HG03442 (cell line): ENCODE measurements around the gene CD47.

Source experiments
- ATAC-seq: cut with Tn5 transposase; IDR thresholded peaks from one replicate; pipeline ENCODE4 v1.9.1; 2021; ENCODE audit warnings: mild to moderate bottlenecking, moderate library complexity; ENCODE audit not compliant: unreplicated experiment

Gene CD47

DNA sequence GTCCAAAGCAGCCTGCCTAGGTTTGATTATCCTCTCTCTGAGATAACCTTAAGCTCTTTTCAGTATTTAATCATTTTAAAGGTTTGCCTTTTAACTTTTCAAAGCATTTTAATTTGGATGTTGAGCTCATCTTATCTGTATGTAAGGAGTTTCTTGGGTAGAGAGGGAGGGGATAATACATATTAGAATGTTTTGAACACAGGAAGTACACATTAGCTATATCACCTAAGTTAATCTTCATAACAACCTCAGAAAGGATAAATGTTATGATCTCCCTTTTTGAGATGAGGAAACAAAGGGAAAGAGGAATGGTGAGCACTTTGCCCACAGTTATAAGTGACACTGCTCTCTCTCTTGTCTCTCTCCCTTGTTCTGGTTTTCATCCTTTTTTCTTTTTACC is 2.2 kb upstream of the CD47 start:
- ATAC-seq: no peak

DNA sequence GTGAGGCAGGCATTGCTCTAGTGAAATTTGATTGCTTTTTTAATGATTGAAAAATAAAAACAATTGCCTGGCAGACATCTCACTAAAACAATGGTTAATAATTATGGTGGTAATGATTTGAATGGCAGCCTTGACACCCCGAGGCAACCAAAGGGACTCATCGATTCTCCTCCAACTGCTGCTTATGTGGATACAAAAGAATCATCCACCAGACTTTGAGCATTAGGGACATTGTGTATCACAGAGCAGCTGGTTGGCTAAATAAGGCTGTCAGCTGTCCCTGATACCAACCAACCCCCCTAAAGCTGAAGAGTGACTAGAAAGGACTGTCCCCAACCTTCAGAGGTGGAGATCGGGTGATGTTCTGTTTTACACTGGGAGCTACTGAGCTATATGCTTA is 1.7 kb upstream of the CD47 start:
- ATAC-seq: no peak

DNA sequence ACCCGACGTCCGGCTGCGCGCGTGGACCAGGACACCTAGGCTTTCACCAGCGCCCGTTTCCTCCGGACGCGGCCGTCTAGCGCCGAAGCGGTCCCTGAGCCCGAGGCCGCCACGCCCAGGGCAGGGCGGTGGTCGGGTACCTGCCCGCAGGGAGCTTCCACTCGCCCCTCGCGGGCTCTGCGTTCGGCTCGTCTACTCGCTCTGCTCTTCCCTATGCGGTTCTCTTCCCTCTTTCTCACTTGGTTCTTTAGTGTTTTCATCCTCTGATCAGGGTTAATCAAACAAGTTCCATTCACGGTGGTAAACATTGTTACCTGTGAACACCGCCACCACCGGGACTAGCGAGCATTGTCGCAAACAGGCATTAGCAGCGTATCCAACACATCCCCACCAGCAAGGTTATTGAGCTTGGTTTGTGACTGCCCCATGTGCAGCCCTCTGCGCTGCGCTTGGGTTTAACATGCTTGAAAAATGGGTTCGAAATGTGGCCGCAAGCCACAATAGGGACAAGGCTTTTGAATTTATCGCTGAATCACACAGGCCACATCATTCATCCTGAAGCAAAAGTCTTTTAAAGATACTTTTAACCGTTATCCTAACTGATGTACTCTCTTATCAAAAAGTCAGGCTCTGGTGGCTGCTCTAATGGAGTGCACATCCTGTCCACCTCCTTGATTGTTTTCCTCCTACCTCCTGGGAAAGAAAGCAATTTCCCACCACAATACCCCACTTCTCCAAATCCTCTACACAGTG is 843 bp upstream of the CD47 start:
- ATAC-seq: peak; percentile 5

DNA sequence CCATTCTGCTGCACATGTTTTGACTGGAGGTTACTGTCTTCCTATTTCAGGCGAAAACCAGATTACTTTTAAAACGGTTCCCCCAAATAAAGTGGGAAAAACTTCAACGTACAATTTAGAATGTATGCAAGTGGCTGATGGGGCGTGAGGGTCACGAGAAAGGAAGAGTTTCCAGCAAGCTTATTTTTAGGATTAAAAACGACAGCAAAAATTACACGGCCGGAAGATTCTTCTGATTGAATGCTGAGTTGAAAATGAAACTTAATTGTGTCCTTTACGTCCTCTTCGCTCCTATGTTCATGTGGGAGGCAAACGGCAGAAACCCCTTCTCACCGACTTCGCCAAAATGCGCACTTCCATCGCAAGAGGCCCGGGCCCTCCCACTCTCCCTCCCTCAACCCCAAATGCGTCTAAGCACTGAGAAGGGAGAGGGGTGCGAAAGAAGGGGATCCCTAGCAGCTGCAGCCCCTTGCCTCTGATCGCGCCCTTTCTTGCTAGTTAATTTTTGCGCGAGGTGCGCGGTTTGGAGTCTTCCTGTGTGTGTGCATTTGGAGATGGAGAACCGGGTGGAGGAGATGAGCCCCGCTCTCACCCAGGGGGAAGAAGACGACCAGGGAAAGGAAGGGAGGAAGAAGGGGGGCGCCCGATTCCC is 656 bp downstream of the CD47 start:
- ATAC-seq: peak; percentile 3

DNA sequence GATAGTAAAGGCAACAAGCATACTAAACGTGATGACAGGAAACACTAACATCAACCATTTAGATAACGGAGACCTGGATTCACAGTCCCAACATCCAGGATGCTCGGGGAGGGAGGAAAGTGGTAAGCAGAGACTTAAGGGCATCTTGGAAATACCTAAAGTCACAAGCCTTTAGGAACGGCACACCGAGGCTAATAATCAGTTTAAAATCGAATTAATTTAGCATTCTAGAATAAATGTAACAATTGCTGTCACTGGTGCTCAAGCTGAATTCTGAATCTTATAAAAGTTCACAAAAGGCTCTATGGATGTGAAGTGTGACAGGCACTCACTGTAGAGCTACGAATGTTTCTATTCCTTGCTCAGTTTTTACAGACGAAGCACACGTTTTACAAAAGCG is 1.3 kb downstream of the CD47 start:
- ATAC-seq: no peak

DNA sequence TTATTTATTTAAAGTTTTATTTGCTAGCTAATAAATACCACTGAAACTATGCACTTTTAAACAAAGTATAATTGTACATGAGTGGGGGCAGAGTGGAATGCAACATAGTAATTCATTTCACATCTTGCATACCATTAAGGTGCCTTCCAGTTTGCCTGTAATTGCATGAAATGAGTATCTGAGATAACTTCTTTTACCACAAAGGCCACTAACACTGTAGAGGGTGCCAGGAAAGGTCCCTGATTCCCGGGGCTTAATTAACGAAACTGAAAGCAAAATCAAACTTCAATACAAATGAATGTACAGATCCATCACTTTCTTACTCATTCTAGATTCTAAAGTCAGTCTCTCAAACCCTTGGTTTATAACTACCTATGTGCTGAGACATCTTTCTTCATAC is 2.1 kb downstream of the CD47 start:
- peak; percentile 38 for ATAC-seq

DNA sequence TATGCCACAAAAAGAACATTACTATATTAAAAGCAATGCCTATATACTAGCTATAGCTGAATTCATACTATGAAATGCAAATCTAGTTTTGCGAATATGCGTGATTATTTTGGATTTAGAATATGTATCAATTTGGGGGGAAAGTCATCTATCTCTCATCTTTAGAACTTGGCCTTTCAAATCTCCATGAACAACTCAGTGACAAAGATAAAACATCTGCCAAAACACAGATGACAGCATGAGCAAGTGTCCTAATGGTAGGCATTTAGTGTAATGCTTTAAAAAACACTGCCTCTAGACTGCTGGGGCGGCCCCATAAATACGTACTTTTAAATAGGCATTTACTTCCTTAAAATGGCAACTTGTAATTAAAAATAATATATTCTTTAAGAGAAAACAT is 2.7 kb downstream of the CD47 start:
- no peak for ATAC-seq

DNA sequence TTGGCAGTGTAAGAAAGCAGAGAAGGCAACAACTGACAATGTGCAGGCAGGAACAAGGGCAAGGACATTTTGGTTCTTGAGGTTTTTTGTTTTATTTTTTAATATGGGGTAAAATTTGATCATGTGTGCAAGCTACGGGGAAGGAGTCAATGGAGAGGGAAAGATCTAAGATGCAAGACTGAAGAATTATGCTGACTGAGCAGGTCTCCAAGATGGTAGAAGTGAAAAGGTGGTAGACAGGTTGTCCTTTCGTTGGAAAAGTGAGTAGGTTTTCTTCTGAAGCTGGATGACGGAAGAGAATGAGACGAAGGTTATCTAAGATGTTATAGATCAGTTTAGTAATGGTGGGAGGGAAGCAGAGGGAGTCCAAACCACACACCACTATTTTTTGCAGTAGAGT is 4.2 kb downstream of the CD47 start:
- ATAC-seq: no peak

DNA sequence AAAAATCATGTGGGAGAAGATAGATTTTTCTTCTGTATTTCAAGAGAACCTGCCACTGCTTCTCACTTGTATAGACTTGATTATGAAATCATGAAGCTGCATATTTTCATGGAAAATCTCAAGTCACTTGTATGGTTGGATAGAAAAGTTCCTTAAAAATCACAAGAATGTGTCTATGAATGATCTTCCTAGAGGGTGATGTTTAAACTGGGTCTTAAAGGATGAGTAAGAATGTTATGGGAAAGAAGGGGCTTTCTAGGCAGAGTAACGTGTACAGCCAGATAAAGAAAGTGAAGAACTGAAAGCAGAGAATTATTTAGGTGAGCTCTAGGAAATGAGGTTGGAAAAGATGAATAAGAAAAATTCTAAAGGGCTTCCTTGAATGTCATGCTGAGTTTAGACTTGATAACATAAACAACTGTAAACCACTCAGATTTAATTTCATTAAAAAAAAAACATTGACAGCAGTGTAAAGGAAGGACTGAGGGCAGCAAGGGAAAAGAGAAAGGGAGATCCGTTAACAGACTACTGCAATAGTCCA is 5.0 kb downstream of the CD47 start:
- no peak for ATAC-seq

DNA sequence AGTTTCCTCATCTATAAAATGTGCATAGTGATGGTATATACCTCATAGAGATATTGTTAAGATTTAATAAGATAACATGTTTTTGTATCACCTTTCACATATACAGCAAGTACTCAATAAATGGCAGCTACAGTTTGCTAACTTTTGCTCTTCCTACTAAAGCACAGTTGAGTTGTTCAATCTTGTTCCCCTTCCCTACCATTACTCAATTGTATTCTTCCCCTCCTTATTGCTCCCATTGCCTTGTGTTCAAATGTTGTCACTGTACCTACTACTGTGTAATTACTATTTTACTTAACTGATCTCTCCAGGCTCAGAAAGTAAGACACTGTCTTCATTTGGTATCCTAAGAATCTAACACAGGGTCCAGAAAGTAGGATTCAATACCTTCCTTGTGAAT is 5.5 kb downstream of the CD47 start:
- no peak for ATAC-seq

DNA sequence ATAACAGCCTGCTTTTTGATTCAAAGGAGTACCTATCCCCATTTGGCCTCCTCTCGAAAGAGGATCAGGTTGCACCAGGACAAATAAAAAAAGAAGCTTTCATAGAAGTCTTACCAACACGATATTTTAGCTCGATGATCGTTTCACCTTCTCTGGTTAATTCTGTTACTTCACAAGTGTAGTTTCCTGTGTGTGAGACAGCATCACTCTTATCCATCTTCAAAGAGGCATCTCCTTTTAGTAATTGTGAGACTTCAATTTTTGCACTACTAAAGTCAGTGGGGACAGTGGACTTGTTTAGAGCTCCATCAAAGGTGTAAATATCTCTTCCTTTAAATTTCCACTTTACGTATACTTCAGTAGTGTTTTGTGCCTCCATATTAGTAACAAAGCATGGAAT is 11.0 kb downstream of the CD47 start:
- ATAC-seq: no peak

DNA sequence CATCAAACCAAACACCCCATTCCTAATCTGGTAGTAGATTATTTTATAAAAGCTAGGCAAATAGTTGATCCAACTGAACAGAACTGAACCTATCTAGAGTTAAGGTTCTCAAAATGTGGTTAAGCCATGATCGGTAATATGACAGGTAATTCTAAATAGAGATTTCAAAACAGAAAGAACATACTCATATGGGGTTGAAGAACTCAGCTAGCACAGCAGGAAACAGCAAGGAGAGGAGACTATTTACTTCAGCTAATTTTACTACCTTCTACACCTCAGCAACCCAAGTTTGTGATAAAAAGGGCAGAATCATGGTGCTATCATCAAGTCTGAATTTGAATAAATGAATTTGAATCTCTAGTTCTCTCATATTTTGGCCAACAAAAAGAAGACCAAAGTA is 11.8 kb downstream of the CD47 start:
- ATAC-seq: no peak

DNA sequence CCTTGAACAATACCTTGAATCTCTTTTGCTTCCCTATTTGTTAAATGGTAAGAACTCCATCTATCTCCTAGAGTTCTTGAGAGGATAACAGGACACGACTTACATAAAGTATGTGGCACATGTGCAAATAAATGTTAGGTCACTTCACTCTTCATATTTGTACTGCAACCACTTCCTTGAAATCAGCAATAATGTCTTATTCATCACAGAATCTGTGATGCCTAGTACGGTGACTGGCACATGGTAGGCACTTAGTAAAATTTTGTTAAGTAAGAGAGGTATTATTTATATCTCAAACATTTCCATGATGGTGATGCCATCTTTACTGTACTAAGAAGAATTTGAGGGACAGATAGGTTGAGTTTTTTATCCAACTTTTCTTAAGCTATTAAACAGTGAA is 14.3 kb downstream of the CD47 start:
- no peak for ATAC-seq

DNA sequence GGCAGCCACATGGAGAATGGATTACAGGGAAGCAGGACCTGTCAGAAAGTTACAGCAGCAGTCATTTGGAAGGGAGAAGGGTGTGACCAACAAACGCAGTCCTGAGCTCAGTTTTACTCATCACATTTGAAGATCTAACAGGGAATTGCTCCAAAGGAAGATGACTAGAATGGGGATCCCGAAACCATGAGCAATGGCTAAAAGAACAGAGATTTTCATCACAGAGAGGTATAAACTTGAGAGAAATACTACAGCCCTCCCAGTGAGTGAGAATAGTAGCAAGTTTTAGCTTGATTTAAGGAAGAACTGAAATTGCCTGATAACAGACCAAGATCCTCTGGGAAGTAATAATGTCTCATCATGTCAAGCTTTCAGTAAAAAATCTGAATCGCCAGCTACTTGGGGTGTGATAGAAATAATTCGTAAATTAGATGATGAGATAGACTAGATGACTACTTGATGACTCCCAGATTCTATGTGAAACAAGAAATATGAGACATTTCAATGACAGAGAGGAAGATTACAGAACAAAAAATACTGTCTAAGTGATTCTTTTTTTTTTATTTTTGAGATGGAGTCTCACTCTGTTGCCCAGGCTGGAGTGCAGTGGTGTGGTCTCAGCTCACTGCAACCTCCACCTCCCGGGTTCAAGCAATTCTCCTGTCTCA is 16.9 kb downstream of the CD47 start:
- ATAC-seq: no peak

DNA sequence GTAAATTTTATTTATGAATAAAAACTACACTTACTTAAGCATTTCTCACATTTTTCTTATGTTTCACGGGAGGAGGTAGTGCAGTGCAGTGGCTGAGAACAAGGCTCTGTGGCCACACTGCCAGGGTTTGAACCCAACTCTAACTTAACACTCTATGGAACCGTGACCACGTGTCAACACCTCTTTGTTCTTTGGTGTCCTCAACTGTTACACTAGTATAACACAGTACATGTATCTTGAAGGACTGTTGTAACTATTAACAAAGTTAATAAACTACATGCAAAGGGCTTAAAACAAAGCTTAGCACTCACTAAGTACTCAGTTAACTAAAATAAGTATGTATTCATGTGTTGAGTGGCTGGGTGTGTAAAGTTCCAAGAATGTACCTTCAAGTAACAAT is 19.5 kb downstream of the CD47 start:
- ATAC-seq: no peak

DNA sequence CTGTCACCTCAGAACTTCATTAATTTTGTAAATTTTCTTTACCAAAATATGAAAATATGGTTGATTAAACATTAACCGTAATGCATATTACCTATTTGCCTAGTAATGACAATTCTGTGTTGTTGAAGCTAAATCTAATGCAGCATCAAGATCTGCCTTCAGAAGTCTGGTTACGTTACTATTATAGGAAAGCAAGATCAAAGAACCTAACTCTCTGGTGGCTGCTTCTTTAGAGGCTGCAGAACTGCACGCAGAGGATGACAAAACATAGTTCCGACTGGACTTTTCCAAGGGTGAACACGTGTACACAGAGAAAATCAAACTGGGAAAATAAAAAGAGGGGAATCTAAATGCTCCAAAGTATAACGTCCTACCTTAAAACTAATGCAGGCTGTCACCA is 20.5 kb downstream of the CD47 start:
- no peak for ATAC-seq

DNA sequence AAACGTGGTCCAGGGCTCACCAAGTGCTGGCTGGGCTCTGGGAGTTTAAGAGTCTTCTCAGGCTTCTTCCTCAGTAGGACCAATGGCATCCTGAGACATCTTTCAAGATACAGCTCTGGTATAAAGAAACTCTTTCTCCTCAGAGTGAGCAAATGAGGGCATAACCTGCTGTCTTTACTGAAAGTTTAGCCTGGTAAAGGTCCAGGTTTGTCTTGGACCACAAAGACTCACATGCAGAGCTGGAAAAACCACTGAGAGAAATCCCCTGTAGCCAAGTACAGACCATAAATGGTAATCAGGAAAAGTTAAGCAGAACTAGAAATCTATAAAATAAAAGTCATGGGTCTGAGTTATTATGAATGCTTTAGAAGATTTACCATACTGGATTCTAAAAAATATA is 23.1 kb downstream of the CD47 start:
- no peak for ATAC-seq

DNA sequence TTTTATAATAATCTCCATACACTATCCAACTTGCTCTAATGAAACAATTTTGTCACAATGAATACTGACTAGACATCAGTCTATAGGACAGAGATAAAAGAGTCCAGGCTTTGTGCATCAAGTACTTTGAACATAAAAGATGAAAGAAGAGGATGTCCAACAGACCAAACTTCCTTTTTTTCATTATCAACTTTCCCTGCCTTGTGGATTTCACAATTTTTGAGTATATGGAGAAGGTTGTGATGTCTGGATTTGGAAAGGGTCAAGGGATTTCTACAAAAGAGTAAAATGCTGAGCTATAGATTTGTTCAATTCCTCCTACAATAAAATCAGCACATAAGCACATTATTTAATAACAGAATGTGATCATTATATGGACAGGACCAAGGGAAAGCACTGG is 25.7 kb downstream of the CD47 start:
- no peak for ATAC-seq

DNA sequence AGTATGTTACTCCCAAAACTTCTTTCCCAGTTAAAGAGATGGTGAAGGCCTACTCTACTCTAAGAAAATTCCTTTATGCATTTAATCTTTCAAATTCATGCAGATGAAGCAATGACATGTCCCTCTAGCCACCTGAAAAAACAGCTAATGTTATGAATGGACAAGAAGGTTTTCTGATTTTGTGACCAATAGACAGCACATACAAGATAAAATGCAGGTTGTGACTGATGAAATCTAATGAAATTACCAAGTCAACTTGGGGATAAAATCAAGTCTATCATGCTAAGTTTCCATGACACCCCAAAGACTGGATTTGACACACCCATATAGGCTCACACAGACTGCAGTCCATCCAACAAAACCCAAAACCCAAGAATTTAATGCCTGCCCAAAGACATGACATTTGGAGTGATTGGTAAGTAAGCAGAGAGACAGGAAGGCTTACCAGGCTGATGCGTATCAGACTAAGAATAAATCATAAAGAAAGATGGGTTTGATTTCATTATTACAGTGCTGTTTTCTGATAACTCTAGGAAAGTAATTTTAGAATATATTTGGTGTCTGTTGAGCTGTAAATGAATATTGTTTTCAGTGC is 26.4 kb downstream of the CD47 start:
- no peak for ATAC-seq

DNA sequence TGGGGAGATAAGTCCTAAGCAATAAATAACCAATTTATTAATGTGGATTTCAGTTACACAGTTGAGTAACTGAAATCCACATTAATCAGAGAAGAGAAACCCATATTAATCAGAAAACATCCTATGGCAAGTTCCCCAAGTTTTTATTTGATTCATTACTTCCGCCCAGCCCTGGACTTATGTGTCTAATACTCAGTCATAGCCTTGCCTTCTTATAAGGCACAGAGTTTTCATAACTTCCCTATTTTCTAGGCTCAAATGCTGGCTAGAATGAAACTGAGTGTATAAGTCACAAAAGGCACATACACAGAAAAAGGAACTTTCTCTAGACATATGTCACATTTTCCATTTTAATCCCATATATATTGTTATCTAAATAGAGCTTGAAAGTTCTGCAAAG is 28.8 kb downstream of the CD47 start:
- ATAC-seq: peak; percentile 84

DNA sequence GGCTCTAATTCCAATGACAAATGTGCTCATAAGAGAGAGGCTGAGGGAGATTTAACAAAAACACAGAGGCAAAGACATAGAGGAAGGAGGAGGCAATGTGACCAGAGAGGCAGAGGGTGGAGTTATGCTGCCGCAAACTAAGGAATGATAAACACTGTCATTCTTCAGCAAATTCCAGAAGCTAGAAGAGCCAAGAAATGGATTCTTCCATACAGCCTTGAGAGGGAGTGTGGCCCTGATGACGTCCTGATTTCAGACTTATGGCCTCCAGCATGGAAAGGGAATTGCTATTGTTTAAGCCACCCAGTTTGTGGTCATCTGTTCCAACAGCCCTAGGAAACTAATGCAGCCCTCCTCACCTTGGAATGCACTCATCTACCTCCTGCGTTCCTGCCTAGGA is 30.5 kb downstream of the CD47 start:
- no peak for ATAC-seq

DNA sequence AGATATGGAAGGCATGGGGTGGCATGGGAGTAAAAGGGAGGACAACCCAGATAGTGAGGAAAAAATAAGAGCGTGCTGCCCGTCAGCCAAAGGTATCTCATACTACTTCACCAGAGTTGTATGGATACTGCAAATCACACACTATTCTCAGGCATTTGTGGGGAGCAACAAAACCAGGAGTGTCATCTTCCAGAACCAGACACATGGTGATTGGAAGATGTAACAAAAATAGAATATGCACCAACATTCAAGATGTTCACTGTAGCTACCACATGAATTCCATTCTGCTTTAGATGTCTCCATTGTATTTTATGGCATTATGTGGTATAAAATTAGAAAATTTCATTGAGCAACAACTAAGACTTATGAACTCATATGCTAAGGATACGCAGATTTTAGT is 34.9 kb downstream of the CD47 start:
- no peak for ATAC-seq
